ENCODE results near the gene CLUH.

The CLUH gene

DNA sequence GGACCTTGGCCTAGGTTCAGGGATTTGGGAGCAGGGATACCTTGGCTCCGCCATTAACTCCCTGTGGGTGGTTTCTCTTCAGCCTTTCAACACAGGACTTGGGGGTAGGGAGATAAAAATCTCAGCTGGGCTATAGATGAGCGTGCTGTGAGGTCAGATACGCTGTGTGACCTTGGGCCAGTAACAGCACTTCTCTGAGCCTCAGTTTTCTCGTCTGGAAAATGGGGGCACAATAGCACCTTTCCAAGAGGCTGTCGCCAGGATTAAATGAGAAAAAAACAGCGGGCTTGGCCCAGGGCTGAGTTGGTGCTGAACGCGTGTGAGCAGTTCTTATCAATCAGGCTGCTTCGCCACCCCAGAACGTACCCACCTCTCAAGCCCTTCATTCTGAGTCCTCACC is 20.2 kb upstream of the CLUH start:
- DNase-seq (ENCODE audit: low read depth): no peak
- no peak overlapping the region for H3K4me3 ChIP-seq (ENCODE audit: control insufficient read depth, low read depth, low read length)
- TF ChIP-seq, protein P1, sequence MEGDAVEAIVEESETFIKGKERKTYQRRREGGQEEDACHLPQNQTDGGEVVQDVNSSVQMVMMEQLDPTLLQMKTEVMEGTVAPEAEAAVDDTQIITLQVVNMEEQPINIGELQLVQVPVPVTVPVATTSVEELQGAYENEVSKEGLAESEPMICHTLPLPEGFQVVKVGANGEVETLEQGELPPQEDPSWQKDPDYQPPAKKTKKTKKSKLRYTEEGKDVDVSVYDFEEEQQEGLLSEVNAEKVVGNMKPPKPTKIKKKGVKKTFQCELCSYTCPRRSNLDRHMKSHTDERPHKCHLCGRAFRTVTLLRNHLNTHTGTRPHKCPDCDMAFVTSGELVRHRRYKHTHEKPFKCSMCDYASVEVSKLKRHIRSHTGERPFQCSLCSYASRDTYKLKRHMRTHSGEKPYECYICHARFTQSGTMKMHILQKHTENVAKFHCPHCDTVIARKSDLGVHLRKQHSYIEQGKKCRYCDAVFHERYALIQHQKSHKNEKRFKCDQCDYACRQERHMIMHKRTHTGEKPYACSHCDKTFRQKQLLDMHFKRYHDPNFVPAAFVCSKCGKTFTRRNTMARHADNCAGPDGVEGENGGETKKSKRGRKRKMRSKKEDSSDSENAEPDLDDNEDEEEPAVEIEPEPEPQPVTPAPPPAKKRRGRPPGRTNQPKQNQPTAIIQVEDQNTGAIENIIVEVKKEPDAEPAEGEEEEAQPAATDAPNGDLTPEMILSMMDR (IDR thresholded peaks at IDR 0.05; ENCODE audit: control insufficient read depth, insufficient read depth, low read depth, low read length, missing control alignments): no peak

DNA sequence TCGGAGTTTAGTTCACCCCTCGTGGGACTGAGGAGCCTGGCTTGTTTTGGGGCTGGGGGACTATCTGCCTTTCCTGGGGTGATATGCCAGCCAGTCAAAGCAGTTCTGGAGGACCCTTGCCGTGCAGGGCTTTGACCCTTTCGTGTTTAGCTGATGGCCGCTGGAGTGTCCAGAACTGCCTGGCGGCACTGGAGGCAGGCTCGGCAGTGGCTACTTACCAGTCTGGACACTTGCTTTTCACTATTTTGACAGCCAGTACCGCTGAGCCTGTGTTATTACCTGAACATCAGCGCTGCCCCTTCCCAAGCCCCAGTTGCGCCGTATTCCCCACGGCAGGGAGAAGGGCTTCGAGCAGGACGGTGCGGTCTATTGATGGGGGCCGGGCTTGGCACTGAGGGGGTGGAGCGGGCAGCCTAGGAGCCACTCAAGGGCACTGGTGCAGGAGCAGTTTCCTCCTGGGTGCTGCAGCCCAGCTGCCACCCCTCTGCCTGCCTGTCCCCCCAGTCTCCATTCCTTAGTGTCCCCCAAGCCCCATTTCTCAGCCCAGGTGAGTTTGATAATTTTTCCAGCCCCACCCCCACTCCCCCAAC is 19.3 kb upstream of the CLUH start:
- no peak overlapping the region for H3K4me3 ChIP-seq (ENCODE audit: control insufficient read depth, low read depth, low read length)
- TF ChIP-seq, protein P1 (IDR thresholded peaks at IDR 0.05; ENCODE audit: control insufficient read depth, insufficient read depth, low read depth, low read length, missing control alignments): no peak
- DNase-seq (ENCODE audit: low read depth): no peak

DNA sequence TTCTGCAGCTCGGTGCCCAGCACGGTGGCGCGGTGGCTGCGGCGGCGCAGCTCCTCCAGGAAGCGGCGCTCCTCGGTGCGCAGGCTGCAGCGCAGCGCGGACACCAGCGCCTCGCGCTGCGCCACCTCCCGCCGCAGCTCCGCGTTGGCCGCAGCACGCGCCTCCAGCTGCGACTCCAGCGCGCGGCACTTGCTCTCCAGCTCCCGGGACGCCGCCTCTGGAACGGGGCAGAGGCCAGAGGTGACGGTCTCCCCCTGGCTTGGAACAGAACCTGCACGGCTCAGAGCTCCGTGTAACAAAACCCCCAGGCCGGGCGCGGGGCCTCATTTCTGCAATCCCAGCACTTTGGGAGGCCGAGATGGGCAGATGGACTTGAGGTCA is 13.2 kb upstream of the CLUH start:
- DNase-seq (ENCODE audit: low read depth): no peak
- TF ChIP-seq, protein P1 (IDR thresholded peaks at IDR 0.05; ENCODE audit: control insufficient read depth, insufficient read depth, low read depth, low read length, missing control alignments): no peak
- H3K4me3 ChIP-seq (ENCODE audit: control insufficient read depth, low read depth, low read length): no peak overlapping the region

DNA sequence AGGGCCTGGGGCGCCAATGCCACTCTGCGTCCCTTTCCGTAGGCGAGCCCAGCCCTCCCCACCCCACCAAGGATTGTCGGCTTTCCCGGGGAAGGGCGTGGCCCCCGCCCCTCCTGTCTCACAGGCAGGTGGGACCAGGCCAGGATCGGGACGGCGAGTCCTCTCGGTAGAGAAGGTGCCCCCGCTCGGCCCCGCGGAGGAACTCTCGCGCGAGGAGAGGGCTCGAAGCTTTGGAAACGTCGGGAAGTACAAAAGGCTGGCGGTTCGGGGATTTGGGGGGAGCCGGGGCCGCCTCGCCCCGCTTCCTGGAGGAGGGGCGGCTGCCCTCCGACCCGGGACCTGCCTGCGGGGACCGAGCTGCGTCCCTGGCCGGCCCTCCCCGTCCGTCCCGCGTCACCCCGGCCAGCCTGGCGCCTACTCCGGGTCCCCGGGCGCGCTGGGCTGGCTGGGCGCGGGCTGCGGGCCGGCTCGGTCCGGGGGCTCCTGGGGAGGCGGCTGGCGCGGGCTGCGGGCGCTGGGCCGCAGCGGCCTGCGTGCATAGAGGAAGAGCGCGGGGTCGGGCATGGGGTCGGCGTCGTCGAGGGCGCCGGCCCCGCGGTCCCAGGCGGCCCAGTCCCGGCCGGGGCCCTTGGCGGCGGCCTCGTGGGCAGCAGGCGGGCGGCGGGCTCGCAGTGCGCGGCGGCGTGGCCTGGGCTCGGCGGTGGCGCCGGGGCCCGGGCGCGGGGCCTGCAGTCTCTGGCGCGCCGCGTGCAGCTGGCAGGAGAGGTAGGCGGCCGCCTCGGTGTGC is 12.6 kb upstream of the CLUH start:
- DNase-seq (ENCODE audit: low read depth): no peak
- no peak overlapping the region for H3K4me3 ChIP-seq (ENCODE audit: control insufficient read depth, low read depth, low read length)
- TF ChIP-seq, protein P1 (IDR thresholded peaks at IDR 0.05; ENCODE audit: control insufficient read depth, insufficient read depth, low read depth, low read length, missing control alignments): no peak

DNA sequence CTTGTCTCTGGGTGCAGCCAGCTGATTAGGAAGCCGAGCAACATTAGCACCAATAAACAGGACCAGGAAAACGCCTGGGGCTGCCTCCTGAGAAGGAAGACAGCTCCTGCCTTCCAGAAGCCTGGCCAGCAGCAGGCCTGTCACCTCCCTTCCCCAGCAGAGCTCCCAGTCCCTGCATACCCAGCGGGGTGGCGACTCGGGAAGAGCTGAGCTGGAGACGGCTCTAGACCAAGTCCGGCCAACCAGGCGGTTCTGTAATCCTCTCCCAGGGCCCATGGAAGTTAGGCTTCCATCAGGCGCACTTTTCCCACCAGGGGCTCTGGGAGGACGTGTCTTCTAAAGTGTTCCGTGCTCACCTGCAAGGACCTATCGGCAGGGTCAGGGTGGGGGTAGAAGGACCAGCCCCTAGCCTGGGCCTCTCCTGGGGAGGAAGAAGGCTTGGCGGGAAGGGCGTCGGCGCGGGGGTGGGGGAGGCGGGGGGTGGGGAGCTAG is 12.0 kb upstream of the CLUH start:
- no peak for DNase-seq (ENCODE audit: low read depth)
- TF ChIP-seq, protein P1 (IDR thresholded peaks at IDR 0.05; ENCODE audit: control insufficient read depth, insufficient read depth, low read depth, low read length, missing control alignments): no peak
- no peak overlapping the region for H3K4me3 ChIP-seq (ENCODE audit: control insufficient read depth, low read depth, low read length)

DNA sequence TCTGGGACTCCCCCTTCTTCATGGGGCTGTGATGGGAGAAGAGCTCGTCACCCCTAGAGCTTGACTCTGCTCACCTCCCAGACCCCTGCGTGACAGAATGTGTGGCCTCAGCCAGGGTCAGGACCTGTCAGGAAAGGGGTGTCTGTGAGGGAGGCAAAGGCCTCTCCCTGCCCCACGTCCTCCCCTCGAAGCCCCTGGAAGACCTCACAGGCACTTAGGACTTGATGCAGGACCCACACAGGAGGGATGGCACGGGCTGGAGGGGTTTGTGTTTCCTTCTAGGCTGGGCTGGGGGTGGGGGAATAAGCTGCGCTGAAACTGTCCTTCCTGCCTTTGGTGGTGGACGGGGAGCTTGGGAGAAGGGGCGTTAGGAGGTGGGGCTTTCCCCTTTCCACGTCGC is 11.0 kb upstream of the CLUH start:
- H3K4me3 ChIP-seq (ENCODE audit: control insufficient read depth, low read depth, low read length): no peak overlapping the region
- TF ChIP-seq, protein P1 (IDR thresholded peaks at IDR 0.05; ENCODE audit: control insufficient read depth, insufficient read depth, low read depth, low read length, missing control alignments): no peak
- no peak for DNase-seq (ENCODE audit: low read depth)
